Esophagus muscularis mucosa (tissue), 4 donors: ENCODE results near the gene NUP98. TPM values are rescaled to one million over a fixed set of nuclear protein-coding genes. Genes with fewer than 3 reads are reported as not detected.

ENCODE experiments used
- DNase-seq: peaks from one replicate; pipeline ENCODE4 v3.0.0-alpha.2; 2017; ENCODE audit errors: extremely low spot score
- H3K27ac ChIP-seq, 4 donors: fragments of 200-600 bp; sonication (generic); replicated peaks in 1 of 4; 1 replicate in 3 of 4; 2 replicates in 1 of 4; pipeline ENCODE4 v1.5.1; 2016 to 2019; ENCODE audit warnings: mild to moderate bottlenecking in 1 of 4
- H3K27me3 ChIP-seq, 4 donors: fragments of 200-600 bp; sonication (generic); one replicate each; pipeline versions ENCODE4 v1.5.1 to v1.6.0; 2016 to 2019
- H3K36me3 ChIP-seq, 4 donors: fragments of 200-600 bp; sonication (generic); one replicate each; pipeline ENCODE4 v1.5.1; 2016 to 2019
- H3K4me1 ChIP-seq, 4 donors: fragments of 200-600 bp; sonication (generic); one replicate each; pipeline ENCODE4 v1.5.1; 2016 to 2019
- H3K4me3 ChIP-seq, 4 donors: fragments of 200-600 bp; sonication (generic); 1 replicate in 2 of 4; 2 replicates in 2 of 4; pipeline ENCODE4 v1.5.1; 2016 to 2019; ENCODE audit warnings: mild to moderate bottlenecking in 4 of 4, moderate library complexity in 1 of 4
- H3K9me3 ChIP-seq, 4 donors: fragments of 200-600 bp; sonication (generic); 1 replicate in 3 of 4; 2 replicates in 1 of 4; pipeline ENCODE4 v1.5.1; 2016 to 2019
- EP300 ChIP-seq: sonication (generic); formaldehyde crosslinking; IDR thresholded peaks from one replicate; pipeline ENCODE4 v1.6.1; 2017; ENCODE audit warnings: antibody characterized with exemption
- POLR2A ChIP-seq: fragments of 450-650 bp; IDR thresholded peaks from one replicate; pipeline ENCODE4 v1.6.1; 2017; ENCODE audit warnings: antibody characterized with exemption, moderate library complexity, mild to moderate bottlenecking, low read depth
- POLR2AphosphoS5 ChIP-seq, 2 donors: sonication (generic); formaldehyde crosslinking; IDR thresholded peaks; one replicate each; pipeline ENCODE4 v1.6.1; 2017; ENCODE audit warnings: antibody characterized with exemption in 2 of 2
- WGBS: methylation state at CpG from one replicate; pipeline ENCODE4 v1.1.5; 2018; 5-methylcytosine and 5-hydroxymethylcytosine counted together
- intact Hi-C: fragments of 100-400 bp; cut with DNase I; formaldehyde crosslinking; loops from one replicate; pipeline ENCODE4 v1.15.1; 2023
- total RNA-seq, 4 donors: library from RNA; depleted of rRNA; stranded (reverse); fragments of >200 nt; gene quantifications; one replicate each; pipeline versions ENCODE4 v1.1.0 to v1.2.1, GENCODE V29; 2016
- TF ChIP-seq, protein P1 (sequence below), 3 experiments: fragments of 200-600 bp in 2 of 3; fragments of 450-650 bp in 1 of 3; sonication (generic) in 2 of 3; IDR thresholded peaks; one replicate each; pipeline ENCODE4 v1.5.1; 2017 to 2019; ENCODE audit warnings: antibody characterized with exemption in 3 of 3, mild to moderate bottlenecking in 2 of 3, moderate library complexity in 1 of 3

NUP98 gene
- total RNA-seq, 4 donors from 2014 or later, result 67.7 to 117 (median 89.8) TPM

DNA sequence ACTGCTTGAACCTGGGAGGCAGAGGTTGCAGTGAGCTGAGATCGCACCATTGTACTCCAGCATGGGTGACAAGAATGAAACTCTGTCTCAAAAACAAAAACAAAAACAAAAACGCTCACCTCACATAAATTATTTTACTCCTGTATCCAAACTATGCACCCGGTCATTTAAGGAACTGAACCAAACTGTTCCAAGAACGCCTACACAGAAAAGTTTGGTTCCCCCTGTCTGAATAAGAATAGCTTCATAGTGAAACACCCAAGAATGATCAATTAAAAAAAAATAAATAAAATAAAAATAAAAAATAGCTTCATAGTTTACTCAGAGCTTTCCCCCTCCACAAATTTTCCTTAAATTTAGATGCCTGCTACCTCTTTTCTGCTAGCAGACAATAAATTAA lies 13.7 kb downstream of the NUP98 start:
- intact Hi-C loops, result no loop called here
- DNase-seq, result no peak
- H3K27me3 ChIP-seq, result no peaks in the 10 kb centered on the region
- peaks cover 18 to 34% (median 21%) of the 10 kb centered on the region in 4 donors for H3K36me3 ChIP-seq
- 77% methylated on average over 4 of the region's 4 CpGs for WGBS
- no peak for TF ChIP-seq POLR2A
- TF ChIP-seq POLR2AphosphoS5 (IDR thresholded peaks at IDR 0.05), result no peak
- TF ChIP-seq, protein P1, sequence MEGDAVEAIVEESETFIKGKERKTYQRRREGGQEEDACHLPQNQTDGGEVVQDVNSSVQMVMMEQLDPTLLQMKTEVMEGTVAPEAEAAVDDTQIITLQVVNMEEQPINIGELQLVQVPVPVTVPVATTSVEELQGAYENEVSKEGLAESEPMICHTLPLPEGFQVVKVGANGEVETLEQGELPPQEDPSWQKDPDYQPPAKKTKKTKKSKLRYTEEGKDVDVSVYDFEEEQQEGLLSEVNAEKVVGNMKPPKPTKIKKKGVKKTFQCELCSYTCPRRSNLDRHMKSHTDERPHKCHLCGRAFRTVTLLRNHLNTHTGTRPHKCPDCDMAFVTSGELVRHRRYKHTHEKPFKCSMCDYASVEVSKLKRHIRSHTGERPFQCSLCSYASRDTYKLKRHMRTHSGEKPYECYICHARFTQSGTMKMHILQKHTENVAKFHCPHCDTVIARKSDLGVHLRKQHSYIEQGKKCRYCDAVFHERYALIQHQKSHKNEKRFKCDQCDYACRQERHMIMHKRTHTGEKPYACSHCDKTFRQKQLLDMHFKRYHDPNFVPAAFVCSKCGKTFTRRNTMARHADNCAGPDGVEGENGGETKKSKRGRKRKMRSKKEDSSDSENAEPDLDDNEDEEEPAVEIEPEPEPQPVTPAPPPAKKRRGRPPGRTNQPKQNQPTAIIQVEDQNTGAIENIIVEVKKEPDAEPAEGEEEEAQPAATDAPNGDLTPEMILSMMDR (IDR thresholded peaks at IDR 0.05), result no peak
- TF ChIP-seq EP300, result no peak
- peaks cover 6 to 63% (median 59%) of the 10 kb centered on the region in 4 donors for H3K4me1 ChIP-seq
- no peak overlapping the region for H3K27ac ChIP-seq
- no peaks in the 10 kb centered on the region for H3K9me3 ChIP-seq
- H3K4me3 ChIP-seq, result no peak overlapping the region

DNA sequence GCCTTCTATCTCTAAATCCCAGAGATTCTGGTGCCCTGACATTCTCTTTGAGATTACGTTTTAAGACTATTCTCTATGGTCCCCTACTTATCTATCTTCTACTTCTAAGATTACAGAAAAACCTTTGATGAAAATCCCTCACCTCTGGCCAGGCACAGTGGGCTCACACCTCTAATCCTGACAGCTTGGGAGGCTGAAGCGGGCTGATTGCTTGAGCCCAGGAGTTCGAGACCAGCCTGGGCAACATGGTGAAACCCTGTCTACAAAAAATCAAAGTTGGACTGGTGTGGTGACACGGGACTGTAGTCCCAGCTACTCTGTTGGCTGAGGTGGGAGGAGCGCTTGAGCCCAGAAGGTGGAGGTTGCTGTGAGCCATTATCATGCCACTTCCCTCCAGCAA lies 14.4 kb downstream of the NUP98 start:
- no peaks in the 10 kb centered on the region for H3K9me3 ChIP-seq
- DNase-seq, result no peak
- no peaks in the 10 kb centered on the region for H3K27me3 ChIP-seq
- intact Hi-C loops, result no loop called here
- H3K36me3 ChIP-seq, result peaks cover 24 to 40% (median 28%) of the 10 kb centered on the region in 4 donors
- no peak overlapping the region for H3K27ac ChIP-seq
- TF ChIP-seq POLR2A (no peak), EP300 (no peak), POLR2AphosphoS5 (IDR thresholded peaks at IDR 0.05) (no peak)
- TF ChIP-seq, protein P1 (IDR thresholded peaks at IDR 0.05), result no peak
- 91% methylated on average over 5 of the region's 5 CpGs for WGBS
- peaks cover 6 to 57% (median 52%) of the 10 kb centered on the region in 4 donors for H3K4me1 ChIP-seq
- no peak overlapping the region for H3K4me3 ChIP-seq

DNA sequence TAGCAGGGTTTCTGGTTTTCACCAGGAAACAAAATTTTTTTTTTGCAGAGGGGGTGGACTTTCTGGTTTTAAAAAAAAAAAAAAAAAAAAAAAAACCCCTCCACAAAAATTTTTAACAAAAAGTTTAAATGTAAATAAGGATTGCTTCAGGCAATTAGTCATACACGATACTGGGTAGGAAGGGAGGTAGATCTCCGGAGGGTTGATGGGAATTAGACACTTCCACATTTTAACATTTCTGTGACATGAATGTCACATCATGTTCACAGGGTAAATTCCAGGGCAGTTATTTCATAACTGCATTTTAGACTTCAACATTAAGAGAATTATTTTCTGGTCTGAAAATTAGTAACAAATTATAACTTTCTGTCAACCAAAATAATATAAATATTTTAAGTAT lies 15.9 kb downstream of the NUP98 start:
- WGBS, result 2% methylated on average over 2 of the region's 2 CpGs
- Histone ChIP-seq H3K4me1 (peaks cover 0 to 41% (median 37%) of the 10 kb centered on the region in 4 donors), H3K9me3 (no peaks in the 10 kb centered on the region), H3K36me3 (peaks cover 34 to 48% (median 40%) of the 10 kb centered on the region in 4 donors), H3K4me3 (no peak overlapping the region), H3K27me3 (no peaks in the 10 kb centered on the region), H3K27ac (peak overlapping the region in 2 of 4 donors; percentile 4 to 63)
- no peak for DNase-seq
- no peak for TF ChIP-seq EP300
- TF ChIP-seq, protein P1 (IDR thresholded peaks at IDR 0.05), result no peak
- no peak for TF ChIP-seq POLR2A
- TF ChIP-seq POLR2AphosphoS5 (IDR thresholded peaks at IDR 0.05), result no peak
- intact Hi-C loops, result no loop called here

DNA sequence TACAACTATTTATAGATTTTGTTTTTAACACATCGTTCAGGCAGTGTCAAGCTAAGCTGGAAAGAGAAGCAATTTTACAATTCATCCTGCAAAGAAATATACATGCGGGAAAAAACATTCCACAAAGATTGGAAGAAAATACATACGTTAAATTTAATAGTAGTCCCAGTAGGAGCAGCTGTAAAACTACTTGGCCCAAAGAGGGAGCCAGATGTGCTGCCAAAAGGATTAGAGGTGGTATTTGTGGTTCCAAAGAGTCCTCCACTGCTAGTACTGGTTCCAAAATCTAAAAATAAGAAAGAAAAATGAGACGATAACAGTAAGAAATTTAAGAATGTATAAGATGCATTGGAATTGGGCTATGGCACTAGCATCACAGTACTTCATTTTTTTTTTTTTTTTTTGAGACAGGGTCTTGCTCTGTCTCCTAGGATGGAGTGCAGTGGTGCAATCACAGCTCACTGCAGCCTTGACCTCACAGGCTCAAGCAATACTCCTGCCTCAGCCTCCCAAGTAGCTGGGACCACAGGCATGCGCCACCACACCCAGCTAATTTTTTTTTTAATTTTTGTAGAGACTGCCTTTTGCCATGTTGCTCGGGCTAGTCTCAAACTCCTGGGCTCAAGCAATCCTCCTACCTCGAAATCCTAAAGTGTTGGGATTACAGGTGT lies 21.5 kb downstream of the NUP98 start:
- H3K9me3 ChIP-seq, result no peaks in the 10 kb centered on the region
- H3K4me3 ChIP-seq, result no peak overlapping the region
- H3K27ac ChIP-seq, result no peak overlapping the region
- peaks cover 62 to 97% (median 88%) of the 10 kb centered on the region in 4 donors for H3K36me3 ChIP-seq
- no peak for DNase-seq
- intact Hi-C loops, result no loop called here
- TF ChIP-seq POLR2AphosphoS5 (IDR thresholded peaks at IDR 0.05) (no peak), POLR2A (no peak), EP300 (no peak)
- TF ChIP-seq, protein P1 (IDR thresholded peaks at IDR 0.05), result no peak
- 61% methylated on average over 7 of the region's 7 CpGs for WGBS
- no peaks in the 10 kb centered on the region for H3K27me3 ChIP-seq
- peaks cover 0 to 7% (median 3%) of the 10 kb centered on the region in 4 donors for H3K4me1 ChIP-seq
